Measurements from ENCODE around the gene MTERF4. TPM values are rescaled to one million over a fixed set of nuclear protein-coding genes. Genes with fewer than 3 reads are reported as not detected.
A peak's percentile ranks its signal among the peaks of the same experiment; 100 is the strongest.

Gene MTERF4
- total RNA-seq, 1 donor from 2014 or later: 23.6 TPM

DNA sequence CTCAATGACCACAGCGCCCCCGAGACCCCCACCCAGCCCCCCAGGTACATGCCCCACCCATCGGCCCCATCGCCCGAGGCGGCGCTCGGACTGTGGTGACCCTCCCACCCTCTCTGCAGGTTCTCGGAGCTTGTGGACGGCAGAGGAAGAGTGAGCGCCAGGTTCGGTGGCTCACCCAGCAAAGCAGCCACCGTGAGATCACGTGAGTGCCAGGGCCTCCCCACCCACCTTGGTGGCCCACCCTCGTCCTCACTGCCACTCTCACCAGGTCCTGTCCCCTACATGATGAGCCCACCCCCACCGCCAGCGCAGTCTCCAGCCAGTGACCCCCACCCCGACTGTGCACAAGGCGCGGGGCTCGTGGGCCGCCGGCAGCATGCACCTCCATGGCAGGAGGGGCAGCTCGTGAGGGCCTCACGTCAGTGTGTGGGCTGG, 30.4 kb downstream of the MTERF4 start:
- DNase-seq (ENCODE audit: low spot score): no peak

DNA sequence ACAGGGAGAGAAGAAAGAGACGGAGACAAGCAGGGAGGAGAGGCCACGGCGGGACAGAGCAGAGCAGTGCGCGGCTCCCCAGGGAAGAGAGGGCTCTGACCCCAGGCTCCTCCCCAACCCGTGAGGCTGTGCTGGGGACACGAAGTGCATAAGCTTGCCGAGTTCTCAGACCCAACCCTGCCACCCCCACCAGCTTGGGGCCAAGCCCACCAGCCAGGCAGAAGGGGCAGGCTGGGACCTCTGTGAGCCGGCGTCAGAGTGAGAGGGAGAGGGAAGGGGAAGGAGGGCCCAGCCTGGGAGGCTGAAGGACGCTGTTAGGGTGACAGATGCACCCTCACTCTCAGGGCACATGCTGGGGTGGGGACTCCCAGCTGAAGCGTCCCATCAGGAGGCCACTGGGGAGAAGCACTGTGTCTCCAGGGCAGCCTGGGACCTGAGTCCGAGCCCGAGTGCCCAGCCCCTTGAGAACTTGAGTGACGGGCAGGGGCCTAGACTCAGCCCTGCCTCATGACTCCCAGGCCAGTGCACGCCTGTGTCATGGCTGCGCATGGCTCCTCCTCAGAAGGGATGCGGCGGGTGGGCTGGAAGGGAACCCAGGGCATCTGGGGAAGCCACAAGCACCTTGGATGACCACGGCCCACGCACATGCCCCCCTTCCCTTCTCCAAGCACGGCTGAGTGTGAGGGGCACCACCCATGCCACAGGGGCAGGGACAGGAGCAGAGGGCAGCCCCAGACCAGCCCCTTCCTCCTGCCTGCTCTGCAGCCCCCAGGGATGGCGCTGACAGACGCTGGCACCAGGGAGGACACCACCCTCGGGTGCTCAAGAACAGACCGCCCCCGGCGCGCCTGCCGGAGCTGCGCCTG, 31.0 kb downstream of the MTERF4 start:
- no peak for DNase-seq (ENCODE audit: low spot score)

- no peak for DNase-seq (ENCODE audit: low spot score)
Observed at GRCh38 chr2:241070361-241070760, 31.7 kb downstream of the MTERF4 start.

GRCh38 chr2:241069821-241070281, 32.2 kb downstream of the MTERF4 start:
- peak; percentile 89 for DNase-seq (ENCODE audit: low spot score)

GRCh38 chr2:241068942-241069810, 32.9 kb downstream of the MTERF4 start:
- no peak for DNase-seq (ENCODE audit: low spot score)

DNA sequence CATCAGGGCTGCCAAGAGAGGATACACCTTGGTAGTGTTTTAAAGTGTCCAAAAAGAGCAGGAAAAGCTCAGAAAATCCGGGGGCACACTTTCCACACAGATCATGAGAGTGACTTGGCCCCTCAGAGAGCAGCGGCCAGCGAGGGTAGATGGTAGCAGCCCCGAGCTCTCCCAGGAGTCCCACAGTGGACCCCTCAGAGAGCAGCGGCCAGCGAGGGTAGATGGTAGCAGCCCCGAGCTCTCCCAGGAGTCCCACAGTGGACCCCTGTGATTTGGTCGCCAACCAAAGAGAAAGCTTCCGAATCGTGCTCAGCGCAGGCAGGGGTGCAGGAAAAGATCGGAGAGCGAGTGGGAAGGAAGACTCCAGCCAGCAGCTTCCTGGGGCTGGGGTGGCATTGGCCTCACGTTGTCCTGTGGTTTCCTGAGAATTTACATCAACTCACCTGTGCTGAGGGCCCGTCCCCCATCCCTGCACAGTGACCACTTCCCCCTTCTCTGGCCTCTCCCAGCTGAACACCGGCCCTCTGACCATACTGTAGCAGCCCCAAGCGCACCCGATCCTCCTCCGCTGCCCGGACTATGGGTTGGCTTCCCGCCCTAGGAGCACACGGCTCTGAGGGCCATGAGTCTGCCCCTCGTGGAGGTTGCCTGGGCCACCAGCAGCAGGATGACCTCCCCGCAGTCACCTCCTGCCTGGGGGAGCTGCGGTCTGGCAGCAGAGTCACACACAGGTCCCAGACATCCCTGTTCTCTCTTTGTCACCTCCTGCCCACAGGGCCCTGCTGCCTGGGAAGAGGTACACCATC, 33.7 kb downstream of the MTERF4 start:
- DNase-seq (ENCODE audit: low spot score): no peak

DNA sequence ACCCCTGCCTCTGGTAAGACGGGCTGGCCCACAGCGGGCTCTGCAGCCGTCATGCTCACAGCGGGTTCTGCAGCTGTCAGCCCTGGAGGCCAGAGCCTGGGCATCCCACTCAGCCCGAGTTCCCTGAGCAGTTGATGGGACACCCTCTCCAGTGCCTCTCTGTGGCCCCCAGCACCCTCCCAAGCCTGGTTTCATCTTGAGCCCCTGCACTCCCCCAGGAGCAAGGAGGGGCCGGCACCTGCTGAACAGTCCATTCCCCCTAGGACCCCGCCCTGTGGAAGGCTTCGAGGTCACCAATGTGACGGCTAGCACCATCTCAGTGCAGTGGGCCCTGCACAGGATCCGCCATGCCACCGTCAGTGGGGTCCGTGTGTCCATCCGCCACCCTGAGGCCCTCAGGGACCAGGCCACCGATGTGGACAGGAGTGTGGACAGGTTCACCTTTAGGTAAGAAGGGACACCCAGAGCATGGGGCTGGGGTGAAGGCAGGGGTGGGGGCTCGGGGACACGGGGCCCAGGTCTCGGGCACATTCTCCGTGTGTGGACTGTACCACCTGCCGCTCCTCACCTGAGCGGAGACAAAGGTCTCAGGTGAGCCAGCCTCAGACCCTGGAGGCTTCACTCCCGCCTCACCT, 34.5 kb downstream of the MTERF4 start:
- DNase-seq (ENCODE audit: low spot score): no peak

DNA sequence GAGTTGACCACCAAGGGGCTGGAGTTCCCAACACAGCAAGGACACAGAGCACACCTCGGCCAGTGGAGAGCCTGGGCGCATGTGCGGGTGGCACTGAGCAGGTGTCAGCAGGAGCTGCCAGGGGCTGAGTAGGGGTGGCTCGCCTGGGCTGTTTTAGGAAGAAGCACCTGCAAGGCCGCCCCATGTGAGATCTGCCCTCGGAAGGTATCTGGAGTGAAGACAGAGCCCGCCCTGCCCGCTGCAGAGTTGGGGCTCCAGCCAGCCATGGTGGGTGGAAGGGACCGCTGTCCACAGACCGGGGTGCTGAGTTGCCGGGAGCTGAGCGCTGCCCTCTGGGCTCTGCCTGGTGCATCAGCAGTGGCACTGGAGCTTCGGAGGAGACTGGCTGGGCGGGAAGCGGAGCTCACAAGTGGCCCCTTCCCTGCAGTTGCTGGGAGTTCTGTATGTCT, 35.2 kb downstream of the MTERF4 start:
- no peak for DNase-seq (ENCODE audit: low spot score)

DNA sequence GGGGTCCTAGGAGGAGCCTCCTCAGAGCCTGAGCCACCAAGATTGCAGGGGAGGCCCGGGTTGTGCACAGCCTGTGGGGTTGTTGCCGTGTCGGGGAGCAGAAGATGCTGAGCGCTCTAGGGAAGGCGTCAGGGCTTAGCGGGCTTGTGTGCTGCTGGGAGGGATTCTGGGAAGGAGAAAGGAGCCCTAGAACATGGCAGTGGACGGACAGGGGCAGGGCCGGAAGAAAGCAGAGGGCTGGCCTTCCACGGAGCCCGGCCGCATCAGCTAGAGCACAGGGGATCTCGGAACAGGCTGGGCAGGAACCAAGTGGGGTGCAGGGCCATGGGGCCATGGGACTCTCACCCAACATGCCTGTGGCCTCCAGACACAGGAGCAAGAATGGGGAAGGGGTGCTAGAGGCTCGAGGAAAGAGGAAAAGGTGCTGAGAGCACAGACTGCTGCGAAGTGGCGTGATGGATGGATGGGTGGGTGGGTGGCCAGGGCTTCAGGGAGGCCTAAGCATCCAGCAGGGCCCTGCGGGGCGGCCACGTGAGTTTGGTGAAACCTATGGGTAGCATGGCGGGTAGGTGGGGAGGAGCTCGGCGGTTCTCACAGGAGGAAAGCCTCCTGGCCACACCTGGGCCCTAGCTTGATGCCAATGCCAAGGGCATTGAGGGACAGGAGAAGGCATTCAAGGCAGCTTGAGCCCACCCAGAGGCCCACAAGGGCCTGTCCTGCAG, 35.8 kb downstream of the MTERF4 start:
- DNase-seq (ENCODE audit: low spot score): no peak

- no peak for DNase-seq (ENCODE audit: low spot score)
Observed at GRCh38 chr2:241065355-241065803, 36.7 kb downstream of the MTERF4 start.

GRCh38 chr2:241064802-241065354, 37.2 kb downstream of the MTERF4 start:
- DNase-seq (ENCODE audit: low spot score): no peak

DNA sequence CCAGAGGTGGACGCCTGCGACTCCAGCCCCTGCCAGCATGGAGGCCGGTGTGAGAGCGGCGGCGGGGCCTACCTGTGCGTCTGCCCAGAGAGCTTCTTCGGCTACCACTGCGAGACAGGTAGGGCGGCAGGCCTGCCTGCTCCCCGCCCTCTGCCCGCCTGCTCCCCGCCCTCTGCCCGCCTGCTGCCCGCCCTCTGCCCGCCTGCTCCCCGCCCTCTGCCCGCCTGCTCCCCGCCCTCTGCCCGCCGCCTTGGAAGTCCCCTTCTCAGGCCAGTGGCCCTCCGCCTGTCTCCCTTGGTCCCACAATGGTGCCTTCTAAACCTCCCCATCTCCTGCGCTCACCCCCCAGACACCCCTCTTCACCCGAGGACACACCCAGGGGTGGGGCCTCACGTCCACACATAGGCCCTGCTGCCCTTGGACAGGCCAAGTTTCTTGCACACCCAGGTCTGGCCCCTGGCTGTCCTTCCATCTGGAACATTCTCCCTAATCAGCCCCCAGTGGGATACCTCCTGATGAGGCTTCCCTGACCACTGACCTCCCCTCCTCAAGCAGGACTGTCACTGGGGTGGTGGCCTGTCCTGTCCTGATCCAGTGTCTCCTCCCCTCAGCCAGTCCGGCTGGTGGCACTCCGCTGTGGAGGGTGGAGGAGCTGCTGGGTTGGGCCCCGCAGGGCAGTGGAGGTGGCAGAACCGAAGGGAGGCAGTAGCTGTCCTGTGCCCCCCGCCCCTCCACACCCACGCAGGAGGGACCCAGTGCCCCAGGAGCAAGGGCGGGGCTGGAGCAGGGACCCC, 37.9 kb downstream of the MTERF4 start:
- no peak for DNase-seq (ENCODE audit: low spot score)

DNA sequence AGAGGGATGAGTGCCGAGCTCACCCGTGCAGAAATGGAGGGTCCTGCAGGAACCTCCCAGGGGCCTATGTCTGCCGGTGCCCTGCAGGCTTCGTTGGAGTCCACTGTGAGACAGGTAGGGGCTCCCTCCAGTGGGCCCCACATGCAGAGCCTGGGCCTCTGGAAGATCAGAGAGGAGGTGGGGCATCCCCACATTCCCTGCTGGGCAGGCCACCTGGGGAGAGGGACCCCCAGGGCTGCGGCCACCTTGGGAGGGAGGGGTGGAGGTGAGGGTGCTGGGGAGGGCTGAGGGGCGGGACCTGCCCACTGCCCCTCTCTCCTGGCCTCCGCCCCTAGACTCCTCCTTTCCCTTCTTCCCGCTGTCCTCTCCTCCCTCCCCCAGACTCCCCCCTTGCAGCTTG, 38.5 kb downstream of the MTERF4 start:
- DNase-seq (ENCODE audit: low spot score): no peak

- no peak for DNase-seq (ENCODE audit: low spot score)
Observed at GRCh38 chr2:241063093-241063551, 39.0 kb downstream of the MTERF4 start.

DNA sequence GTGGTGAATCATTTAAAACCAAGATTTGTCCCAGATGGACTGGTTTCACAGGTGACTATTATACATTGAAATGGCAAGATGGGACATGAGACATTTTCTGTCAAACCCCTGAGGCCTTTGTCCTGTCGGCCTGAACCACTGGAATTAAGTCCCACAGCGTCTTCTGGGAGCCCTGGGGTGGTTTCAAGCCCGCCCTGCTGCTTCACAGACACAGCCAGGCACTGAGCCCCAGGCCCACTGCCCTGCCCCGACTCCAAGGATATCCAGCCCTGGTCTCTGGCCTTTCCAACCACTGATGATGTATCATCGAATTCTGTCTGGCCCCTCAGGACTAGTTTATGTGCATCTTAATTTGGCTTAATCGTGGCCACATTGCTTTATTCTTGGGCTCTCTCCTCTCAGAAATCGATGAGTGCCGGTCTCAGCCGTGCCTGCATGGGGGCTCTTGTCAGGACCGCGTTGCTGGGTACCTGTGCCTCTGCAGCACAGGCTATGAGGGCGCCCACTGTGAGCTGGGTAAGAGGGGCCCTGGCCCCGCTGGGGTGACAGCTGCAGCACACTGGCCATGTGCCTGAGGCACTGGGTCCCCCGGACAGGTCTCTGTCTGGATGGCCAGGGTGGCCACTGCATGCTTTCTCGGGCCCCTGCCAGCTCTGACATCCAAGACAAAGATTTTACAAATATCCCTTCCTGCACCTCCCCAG, 39.5 kb downstream of the MTERF4 start:
- DNase-seq (ENCODE audit: low spot score): no peak

DNA sequence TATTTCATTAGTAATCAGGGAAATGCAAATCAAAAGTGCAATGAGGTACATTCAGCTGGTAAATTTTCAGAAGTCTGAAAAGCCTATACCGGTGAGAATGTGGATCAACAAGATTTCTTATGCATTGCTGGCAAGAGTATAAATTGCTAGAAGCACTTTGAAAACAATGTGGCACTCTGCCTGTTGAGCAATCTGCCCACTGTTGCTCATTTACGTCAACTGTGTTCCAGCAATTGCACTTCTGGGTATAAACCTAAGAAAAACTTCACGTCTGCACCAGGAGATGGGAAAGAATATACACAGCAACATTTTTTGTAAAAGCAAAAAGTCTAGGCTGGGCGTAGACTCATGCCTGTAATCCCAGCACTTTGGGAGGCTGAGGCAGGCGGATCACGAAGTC, 40.8 kb downstream of the MTERF4 start:
- DNase-seq (ENCODE audit: low spot score): no peak

GRCh38 chr2:241053576-241054251, 48.4 kb downstream of the MTERF4 start:
- no peak for DNase-seq (ENCODE audit: low spot score)

Measured in mesenteric fat pad (tissue), 1 donor.